ENCODE results near the gene SP140.

SP140 gene

DNA sequence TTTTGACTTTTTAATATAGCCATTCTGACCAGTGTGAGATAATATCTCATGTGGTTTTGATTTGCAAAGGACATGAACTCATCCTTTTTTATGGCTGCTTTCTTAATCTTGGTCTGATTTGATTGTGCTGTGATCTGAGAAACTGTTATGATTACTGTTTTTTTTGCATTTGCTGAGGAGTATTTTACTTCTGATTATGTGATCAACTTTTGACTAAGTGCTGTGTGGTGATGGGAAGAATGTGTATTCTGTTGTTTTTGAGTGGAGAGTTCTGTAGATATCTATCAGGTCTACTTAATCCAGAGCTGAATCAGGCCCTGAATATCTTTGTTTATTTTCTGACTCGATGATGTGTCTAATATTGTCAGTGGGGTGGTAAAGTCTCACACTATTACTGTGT lies 118.2 kb downstream of the SP140 start:
- no peak for DNase-seq (ENCODE audit: low read depth)
- no peak for TF ChIP-seq CTCF (IDR thresholded peaks at IDR 0.05; ENCODE audit: control insufficient read depth, insufficient read depth, low read depth, low read length, missing control alignments)
- H3K4me3 ChIP-seq (ENCODE audit: control insufficient read depth, low read depth, low read length): no peak overlapping the region

DNA sequence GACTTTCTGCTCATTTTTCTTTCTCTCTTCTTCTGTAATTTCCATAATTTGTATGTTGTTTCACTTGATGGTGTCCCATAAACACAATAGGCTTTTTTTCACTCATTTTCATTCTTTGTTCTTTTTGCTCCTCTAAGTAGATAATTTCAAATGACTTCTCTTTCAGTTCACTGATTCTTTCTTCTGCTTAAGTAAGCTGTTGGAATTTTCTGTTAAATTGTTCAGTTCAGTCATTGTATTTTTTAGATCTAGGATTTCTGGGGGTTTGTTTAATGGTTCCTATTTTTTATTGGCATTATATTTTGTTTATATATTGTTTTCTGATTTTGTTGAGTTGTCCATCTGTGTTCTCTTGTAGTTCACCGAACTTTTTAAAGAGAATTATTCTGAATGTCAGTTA lies 120.9 kb downstream of the SP140 start:
- no peak for TF ChIP-seq CTCF (IDR thresholded peaks at IDR 0.05; ENCODE audit: control insufficient read depth, insufficient read depth, low read depth, low read length, missing control alignments)
- no peak for DNase-seq (ENCODE audit: low read depth)
- no peak overlapping the region for H3K4me3 ChIP-seq (ENCODE audit: control insufficient read depth, low read depth, low read length)

DNA sequence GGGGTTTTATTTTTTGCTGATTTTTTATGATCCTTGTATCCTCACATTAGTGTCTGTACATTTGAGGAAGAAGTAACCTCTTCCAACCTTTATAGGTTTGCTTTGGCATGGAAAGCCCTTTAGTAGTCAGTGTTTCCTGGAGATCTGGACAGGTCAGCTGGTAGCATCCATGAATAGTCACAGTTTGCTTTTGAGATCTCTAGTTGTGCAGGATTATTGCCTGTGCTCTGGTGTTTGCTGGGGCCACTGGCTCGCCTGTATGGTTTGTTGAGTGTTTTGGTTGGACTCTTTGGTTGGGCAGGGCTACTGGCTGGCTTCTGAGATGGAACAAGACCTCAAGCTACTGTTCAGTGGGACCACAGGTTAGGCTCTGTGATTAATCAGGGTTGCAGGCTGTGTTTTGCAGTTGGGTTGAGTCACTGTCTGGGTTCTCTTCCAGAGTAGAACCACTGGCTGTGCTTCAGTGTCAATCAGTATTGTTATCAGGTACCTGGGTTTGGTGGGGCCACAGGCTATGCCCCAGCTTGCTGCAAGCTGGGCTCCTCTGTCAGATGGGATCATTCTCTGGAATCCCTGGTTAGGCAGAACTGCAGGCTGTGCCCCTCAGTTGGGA lies 121.5 kb downstream of the SP140 start:
- DNase-seq (ENCODE audit: low read depth): no peak
- no peak overlapping the region for H3K4me3 ChIP-seq (ENCODE audit: control insufficient read depth, low read depth, low read length)
- TF ChIP-seq CTCF (IDR thresholded peaks at IDR 0.05; ENCODE audit: control insufficient read depth, insufficient read depth, low read depth, low read length, missing control alignments): no peak

GRCh38 chr2:230347659-230348305 lies 122.2 kb downstream of the SP140 start:
- no peak for TF ChIP-seq CTCF (IDR thresholded peaks at IDR 0.05; ENCODE audit: control insufficient read depth, insufficient read depth, low read depth, low read length, missing control alignments)
- H3K4me3 ChIP-seq (ENCODE audit: control insufficient read depth, low read depth, low read length): no peak overlapping the region
- DNase-seq (ENCODE audit: low read depth): no peak

GRCh38 chr2:230348787-230349186 lies 123.3 kb downstream of the SP140 start:
- no peak for DNase-seq (ENCODE audit: low read depth)
- H3K4me3 ChIP-seq (ENCODE audit: control insufficient read depth, low read depth, low read length): no peak overlapping the region
- TF ChIP-seq CTCF (IDR thresholded peaks at IDR 0.05; ENCODE audit: control insufficient read depth, insufficient read depth, low read depth, low read length, missing control alignments): no peak

DNA sequence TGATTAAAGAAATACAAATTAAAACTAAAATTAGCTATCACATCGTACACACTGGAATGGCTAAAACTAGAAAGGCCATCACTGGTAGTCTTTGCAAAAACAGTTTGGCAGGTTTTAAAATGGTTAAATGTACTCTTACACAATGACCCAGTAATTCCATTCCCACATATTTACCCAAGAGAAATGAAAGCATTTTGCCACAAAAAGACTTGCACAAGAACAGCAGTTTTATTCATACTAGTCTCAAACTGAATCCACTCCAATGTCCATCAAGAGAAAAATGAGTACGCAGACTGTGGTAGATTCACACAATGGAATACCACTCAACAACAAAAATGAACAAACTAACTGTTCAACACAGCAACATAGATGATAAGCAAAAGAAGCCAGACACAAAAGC lies 130.5 kb downstream of the SP140 start:
- no peak for TF ChIP-seq CTCF (IDR thresholded peaks at IDR 0.05; ENCODE audit: control insufficient read depth, insufficient read depth, low read depth, low read length, missing control alignments)
- no peak for DNase-seq (ENCODE audit: low read depth)
- no peak overlapping the region for H3K4me3 ChIP-seq (ENCODE audit: control insufficient read depth, low read depth, low read length)

Measured in AG09309 (cell line).